HG02678 (cell line): Measurements from ENCODE around the gene BIVM.

Experiments used
- ATAC-seq: cut with Tn5 transposase; IDR thresholded peaks from one replicate; pipeline ENCODE4 v1.9.1; 2021; ENCODE audit warnings: mild to moderate bottlenecking, moderate library complexity; ENCODE audit not compliant: unreplicated experiment

The BIVM gene

DNA sequence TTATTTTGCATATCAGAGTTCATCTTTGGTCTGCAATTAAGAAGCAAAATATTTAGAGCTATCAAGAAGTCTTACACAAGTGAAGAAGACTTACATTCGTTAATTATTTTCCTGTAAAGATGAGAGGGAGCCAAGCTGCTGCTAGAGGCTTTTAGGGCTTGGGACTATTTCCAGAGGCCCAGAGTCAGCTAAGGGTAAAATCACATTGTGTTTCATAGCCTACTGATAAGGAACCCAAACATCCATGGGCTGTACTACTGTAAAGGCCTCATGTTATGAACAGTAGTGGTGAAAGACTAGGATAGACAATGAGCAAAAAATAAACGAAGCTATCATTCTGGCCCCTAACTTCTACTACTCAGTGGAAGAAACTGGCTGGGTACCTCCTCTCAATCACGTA, 14.4 kb upstream of the BIVM start:
- no peak for ATAC-seq

DNA sequence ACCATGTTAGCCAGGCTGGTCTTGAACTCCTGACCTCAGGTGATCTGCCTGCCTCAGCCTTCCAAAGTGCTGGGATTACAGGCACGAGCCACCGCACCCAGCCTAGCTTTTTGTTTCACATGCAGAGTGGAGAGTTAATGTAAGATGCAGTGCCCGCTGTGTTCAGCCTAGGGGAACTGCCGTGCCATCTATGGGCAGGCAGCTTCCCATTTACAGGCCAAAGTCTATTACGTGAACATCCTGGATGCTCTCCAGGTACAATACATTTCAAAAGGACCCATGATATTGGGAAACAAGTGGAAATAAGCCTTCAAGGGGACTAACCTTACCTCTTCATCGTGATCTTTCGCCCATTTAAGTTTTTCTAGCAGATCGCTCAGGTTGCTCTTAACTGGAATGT, 10.2 kb upstream of the BIVM start:
- ATAC-seq = no peak

DNA sequence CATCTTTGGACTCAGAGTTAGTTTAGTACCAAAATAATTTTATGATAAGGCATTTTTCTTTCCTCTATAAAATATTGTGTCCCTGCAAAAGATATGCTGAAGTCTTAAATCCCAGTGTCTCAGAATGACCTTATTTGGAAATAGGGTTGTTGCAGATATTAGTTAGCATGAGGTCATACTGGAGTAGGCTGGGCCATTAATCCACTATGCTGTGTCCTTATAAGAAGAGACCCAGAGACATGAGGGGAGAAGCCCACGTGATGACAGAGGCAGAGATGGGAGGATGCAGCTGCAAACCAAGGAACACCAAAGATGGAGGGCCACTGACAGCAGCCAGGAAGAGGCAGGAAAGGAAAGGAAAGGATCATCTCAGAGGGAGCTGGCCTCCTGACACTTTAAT, 6.5 kb upstream of the BIVM start:
- ATAC-seq = no peak

DNA sequence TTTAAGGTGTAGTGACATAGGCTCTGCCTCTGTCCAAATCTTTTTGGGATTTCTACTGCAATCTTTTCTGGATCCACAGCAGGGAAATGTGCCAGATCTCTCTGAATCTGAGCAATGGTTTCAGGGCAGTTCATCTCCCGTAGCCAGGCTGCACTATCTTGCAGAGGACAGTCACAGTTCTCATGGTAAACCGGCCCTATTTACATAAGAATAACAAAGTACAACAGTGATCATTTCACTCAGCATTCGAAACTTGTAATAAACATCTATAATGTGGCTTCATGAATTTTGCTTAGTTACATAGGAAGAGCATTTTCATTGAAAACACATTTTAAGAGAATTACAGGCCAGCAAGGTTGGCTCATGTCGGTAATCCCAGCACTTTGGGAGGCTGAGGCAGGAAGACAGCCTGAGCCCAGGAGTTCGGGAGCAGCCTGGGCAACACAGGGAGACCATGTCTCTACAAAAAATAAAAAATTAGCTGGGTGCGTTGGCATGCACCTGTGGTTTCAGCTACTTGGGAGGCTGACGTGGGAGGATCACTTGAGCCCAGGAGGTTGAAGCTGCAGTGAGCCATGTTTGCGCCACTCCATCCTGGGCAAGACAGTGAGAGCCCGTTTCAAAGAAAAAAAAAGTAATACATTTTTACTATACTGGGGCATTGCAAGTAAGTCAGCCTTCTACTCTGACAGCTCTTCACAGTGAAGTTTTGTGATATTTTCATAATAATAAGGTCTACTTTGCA, 5.1 kb upstream of the BIVM start:
- ATAC-seq = no peak

DNA sequence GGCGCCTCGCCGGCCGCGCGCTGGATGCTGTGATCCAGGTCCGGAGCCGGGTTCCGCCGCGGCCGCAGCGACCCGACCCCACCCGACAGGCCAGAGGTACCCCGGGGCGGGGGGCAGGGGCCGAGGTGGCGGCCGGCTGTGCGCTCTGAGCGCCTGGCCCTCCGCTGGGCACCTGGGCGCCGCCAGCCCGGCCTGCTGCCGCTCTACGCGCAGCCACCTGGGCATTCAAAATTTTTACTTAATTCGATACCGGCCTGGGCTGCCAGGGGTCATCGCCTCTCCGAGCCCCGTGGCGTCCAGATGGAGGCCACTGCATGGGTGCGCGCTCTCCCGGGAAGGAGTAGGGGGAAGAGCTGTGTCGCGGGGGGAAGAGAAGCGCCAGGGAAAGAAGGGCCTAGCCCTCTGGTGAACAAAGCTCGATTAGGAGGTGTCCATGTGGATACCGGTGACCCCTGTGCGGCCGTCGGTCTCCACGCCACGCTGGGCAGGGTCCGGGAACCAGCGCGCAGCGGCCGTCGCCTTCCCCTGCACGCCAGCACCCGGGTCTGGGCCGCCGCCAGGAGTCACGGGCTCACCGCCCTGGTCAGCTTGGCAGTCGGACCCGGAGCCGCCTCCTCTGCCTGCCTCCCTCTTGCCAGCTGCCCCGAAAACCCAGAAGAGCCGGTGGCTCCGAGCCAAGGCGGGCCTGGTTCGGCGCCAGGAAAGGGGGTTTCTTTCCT, 666 bp downstream of the BIVM start:
- ATAC-seq = peak; percentile 5

DNA sequence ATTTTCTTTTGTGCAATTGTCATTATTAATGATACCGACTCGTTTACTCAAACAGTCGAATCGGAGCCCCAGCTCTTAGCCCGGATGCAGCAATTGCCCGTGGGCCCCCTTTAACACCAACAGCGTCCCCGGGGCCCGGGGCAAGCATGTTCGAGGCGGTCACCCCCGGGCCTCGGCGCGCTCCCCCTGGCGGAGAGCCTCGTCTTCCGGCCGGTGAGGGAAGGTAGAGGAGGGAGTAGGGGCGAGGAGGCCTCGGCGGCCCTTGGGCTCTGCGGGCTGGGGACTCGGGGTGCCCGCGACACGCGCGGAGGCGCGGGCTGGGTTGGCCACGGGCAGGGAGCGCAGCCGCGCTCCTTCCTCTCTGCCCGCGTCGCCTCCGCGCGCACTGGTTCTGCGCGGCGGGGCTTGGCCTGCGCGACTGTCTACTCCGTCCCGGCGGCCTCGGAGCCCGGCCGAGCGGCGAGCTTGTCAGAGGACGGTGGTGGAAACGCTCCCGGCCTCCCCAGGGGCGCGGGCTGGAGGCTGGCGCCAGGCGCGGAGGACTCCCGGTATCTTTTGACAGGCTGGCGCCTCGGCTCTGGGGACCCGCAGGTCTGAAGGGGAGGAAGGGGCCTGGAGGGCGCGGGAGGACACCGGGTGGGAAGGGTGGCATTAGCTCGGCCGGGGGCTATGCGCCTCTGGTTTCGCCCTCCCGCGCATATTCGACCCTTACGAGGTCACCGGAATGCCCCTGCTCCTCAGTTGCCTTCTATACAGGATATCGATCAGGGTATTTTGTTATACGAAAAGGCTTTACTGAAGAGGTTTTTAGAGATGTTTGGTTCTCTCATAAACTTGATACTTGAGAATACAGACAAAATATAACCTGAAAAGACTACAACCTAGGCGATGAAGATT, 1.5 kb downstream of the BIVM start:
- ATAC-seq = peak; percentile 78

DNA sequence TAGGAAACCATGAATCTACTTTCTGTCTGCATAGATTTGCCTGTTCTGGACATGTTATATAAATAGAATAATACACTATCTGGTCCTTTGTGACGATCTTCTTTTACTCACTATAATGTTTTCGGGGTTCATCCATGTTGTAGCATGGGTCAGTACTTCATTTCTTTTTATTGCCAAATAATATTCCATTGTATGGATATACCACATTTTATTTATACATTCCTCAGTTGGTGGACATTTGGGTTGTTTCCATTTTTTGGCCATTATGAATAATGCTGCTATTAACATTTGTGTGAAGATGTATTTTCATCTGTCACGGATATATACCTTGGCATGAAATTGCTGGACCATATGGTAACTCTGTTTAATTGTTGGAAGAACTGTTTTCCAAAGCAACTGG, 6.8 kb downstream of the BIVM start:
- no peak for ATAC-seq

DNA sequence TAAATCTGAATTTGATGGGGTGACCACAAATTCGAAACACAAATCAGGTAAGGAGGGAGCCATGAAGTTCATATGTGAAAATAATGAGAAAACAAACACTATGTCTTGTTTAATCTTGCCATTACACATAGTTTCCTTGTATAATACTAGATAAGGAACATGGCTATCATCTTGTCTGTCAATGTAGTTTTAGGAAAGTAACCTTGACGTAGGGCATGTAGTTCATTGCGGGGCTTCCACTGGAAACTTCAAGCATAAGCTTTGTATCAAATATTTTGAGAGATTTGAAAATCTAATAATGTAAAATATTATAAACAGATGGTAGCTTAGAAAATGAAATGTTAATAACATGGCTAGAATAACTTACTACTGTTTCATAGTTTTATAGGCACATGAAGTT, 8.8 kb downstream of the BIVM start:
- no peak for ATAC-seq

DNA sequence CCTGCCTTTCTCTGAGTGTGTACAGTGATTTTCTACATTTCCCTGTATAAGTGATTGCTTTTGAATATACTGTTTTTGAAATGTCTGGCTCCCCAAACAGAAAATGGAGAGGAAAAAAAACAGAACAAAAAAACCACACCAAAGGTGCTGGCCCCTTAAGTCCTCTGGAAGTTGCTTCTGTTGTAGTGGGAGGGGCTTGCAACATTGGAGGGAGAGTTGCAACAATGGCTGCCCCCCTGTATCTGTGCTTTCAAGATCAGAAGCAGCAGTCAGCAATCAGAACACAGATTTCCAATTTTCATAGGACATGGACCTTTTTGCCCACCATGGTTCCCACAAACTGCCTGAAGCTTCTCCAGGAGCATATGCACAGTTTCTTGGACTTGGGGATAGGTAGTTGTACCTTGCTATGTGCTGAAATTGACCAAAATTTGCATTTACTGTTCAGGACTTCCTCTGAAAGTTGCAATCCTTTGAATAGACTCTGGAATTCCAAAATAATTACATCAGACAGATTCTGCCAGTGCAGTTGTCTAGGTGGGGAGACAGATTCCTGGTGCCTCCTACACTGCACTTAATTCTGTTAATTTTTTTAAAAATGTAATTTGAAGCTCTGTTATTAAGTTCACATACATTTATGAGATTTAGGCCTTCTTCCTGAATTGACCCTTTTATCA, 13.8 kb downstream of the BIVM start:
- no peak for ATAC-seq

DNA sequence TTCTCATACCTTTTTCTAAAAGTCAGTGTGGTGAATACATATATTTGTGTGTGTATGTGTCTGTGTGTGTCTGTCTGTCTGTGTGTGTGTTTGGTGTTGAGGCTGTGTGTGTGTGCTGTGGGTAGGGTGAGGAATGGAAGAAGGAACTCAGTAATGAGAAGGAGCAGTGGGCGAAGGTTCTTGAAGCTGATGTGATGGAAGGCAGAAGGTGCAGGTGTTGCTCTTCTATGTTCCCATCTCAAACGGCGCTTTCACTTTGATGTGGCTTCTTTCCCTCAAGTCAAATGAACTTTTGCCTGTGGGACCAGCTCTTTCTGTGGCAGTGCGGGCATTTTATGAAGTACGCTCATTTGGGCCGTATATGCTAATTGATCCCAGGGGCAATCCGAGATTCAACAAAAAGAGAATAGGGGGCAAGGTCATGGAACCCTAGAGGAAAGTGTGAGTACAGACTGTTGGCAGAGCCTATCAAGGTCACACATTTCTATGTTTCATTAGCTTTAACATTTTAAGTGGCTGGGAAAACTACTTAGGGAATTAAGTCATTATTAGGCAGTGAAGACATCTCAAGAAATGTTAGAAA, 15.2 kb downstream of the BIVM start:
- no peak for ATAC-seq

DNA sequence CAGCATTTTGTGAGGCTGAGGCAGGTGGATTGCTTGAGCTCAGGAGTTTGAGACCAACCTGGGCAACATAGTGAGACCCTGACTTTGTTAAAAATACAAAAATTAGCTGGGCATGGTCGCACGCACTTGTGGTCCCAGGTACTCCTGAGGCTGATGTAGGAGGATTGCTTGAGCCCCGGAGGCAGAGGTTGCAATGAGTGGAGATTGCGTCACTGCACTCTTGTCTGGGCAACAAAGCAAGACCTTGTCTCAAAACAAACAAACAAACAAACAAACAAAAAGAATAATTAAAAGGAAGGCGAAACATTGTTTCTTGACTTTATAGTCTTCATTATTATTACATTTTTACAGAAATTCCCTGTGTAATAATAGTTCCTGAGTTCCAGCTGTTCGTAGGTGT, 15.9 kb downstream of the BIVM start:
- no peak for ATAC-seq

DNA sequence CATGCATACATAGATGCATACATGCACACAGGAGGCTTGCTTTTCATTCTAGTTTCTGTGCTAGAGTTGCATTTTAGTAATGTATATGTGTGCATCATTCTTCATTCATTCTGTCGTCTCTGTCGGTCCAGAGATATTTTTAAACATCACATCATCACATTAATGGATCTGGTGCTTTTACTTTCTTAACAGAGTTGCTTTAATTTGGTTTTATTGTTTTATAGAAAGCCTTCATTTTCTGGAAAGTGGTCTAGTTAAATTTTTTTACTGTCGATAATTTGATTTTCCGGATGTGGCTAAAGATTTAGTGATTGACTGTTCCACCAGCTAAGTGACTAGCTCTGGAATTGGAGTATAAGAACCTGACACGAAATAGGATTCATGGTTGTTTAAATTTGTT, 16.9 kb downstream of the BIVM start:
- no peak for ATAC-seq

DNA sequence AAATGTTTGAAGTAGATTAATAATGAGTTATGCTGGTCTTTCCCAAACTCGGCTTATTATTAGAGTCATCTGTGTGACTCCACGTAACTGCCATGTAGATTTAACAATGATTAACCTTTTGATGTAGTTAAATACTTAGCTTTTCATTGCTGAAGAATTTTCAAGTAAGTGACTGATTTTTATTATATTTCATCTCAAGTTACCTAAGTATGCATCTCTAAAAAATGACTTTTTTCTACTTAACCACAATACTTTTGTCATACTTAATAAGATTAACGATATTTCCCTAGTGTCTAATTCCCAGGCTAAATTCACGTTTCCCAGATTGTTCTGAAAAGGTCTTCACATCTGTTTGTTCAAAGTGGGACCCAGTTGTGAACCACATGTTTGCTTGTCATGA, 17.8 kb downstream of the BIVM start:
- no peak for ATAC-seq

DNA sequence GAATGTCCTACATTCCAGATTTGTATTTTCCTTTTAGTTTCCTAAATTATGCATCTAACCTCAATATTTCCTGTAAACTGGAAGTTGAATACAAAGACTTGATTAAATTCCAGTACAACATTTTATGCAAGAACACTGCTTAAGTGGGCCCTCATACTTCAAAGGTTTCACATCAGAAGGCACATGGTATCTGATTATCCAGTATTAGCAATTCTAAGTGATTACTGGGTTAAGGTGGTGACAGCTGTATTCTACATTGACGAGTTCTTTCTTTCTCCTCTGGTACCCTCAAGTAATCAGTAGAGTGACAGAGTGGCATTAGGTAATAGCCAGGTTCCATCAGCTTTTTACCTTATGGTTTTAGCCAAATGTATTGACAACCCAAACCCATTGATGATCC, 18.3 kb downstream of the BIVM start:
- ATAC-seq = no peak

DNA sequence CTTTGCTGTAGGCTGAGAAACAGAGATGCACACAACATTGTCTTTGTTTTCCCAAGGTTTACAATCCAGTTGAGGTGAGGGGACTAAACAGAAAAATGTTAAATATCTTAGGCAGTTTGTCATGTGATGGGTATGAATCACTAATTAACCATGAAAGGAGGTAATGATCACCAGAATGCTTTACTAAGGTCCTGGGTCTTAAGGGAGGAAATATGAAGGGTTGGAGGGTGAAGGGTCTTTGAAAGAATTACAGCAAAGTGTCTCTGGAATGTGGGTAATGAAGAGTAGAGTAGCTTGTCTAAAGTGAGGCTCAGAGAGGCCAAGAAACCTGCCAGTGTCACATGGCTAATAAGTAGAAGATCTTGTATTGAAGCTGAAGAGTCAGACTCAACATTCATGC, 19.0 kb downstream of the BIVM start:
- no peak for ATAC-seq

DNA sequence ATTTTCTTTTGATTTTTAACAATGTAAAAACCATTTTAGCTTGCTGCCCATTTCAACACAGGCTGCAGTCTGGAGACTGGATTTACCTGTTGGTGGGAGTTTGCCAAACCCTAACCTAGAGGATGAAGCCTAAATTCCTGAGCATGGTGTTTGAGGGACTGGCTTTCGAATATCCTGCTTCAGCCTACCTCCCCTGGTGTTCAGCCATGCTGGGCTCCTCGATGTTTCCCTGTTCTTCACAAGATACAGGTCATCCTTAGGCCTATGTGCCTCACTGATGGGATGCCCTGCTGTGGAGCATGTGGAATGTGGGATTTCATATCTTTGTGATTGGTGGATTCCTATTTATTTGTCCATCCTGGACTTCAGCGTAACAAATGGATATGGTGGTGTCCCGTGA, 26.5 kb downstream of the BIVM start:
- no peak for ATAC-seq

DNA sequence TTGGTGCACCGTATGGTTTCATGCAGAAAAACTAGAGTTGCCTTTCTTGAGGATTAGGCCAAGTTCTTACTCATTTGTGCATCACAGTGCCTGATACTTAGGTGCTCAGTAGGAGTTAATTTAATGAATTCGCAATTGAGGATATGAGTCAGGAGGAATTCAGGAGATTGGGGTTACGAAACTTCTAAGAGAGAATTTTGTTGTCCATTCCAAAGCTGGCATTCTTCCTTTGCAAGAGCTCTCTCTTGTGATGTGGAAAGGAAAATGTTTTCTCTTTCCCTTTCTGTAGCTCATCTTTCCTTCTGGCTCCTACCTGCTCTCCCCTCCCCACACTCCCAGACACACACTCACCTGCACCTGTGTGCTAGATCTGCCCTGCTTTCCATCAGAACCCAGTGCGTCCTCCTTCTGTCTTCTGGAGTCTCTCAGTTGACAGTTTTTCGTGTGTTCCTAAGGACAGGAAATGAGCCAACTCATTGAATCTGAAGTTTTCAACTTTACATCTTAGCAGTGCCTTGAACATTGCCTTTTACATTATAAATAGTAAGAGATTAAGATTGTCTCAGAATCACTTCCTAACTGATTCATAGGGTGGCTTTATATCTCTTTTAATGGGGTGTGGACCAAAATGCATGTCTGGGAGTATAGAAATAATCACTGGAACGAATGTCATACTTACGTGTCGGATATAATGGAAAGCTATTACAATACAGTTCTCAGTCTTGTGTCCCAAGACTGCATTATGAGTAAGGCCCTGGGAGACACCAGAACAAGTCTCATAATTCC, 27.2 kb downstream of the BIVM start:
- no peak for ATAC-seq

DNA sequence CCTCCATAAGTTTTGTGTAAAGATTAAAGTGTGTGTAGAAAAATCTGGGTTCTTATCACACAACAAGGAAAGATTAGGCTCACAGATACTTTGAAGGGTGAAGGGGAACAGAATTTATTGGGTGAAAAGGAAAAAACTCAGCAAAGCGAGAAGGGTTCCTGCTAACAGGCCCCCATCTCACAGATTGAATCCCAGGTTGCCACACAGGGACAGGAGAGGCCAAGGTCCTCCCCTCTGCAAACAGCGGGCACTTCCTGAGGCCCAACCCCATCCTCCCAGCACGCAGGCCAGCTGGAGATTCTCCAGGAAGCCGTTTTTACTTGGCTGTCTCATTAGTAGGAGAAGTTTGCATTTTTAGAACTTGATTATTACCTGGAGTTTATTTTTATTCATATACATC, 31.7 kb downstream of the BIVM start:
- no peak for ATAC-seq

DNA sequence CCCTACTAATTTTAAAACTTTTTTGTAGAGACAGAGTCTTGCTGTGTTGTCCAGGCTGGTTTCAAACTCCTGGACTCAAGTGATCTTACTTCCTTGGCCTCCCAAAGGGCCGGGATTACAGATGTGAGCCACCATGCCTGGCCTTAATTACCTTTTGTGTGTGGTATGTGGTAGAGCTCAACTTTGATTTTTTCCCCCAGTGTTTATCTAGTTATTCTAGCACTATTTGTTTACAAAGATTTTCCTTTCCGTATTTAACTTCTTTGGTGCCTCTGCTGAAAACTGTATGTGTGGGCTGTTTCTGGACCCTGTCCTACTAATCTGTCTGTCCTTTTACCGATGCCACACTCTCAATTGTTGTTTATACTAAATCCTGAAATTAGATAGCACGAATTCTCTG, 37.6 kb downstream of the BIVM start:
- no peak for ATAC-seq

DNA sequence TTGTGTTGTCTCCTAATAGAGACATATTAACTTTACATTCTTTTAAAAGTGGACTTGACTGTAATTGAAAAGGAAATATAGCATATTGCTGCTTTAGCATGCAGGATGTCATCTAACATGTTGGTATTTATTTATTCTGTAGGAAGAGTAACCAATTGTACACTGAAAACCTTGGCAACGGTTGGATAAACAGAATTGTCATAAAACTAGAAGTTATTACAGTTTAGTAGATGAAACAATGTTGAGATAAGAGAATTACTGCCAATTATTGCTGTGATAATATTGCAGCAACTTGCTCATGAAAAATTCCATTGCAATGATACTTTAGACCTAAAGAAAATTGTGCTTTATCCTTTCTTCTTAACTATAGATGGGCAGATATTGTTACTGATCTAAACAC, 39.4 kb downstream of the BIVM start:
- no peak for ATAC-seq
